NCI-H2196 (cell line): ENCODE measurements around the gene MIEF2.
"Not testable (repeated sequence)": the region's sequence is repeated elsewhere in the genome, so short reads cannot be mapped to it uniquely, and the experiment has no call there.

Experiments
- DNase-seq: peaks from one replicate; lab custom pipeline; 2025; ENCODE audit not compliant: unreplicated experiment; lab: John Stamatoyannopoulos, UW

Gene MIEF2, protein sequence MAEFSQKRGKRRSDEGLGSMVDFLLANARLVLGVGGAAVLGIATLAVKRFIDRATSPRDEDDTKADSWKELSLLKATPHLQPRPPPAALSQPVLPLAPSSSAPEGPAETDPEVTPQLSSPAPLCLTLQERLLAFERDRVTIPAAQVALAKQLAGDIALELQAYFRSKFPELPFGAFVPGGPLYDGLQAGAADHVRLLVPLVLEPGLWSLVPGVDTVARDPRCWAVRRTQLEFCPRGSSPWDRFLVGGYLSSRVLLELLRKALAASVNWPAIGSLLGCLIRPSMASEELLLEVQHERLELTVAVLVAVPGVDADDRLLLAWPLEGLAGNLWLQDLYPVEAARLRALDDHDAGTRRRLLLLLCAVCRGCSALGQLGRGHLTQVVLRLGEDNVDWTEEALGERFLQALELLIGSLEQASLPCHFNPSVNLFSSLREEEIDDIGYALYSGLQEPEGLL

DNA sequence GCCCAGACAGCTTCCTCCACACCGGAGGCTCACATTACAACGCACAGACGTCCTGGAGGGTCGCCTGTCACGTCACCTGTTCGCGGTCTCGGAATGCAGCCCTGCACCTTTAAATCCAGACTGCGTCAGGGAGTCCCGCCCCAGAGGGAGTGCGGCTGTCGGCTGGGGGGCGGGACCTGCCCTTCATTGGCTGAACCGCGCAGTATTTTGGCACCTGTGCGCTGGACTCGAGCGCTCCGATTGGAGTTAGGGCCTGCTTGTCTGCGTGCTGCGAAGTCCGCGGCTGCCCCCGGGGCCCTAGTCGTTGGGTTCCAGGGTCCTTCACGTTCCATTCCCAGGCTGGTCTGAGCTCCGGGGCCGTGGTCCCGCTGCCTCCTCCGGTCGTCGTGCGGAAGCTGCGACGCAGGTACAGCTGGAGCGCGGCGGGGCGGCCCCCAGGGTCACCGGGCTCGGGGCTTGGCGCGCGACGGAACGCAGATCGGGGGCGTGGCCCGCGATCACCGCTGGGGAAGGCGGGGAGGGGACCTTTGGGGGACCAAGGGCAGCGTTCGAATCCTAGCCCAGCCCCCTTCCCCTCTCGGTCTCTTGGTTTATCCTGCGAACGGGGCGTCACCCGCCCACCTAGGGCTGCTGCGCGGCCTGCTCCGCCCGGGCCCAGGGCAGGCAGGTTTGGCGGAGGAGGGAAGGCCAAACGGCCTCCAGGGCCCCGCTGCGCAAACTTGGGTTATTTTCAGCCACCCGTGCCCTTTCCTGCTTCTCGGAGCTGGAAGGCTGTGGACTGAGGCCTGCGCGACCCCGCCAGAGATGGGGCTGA, at the start of gene MIEF2:
TSS of gene MIEF2 (plus strand) at position 331 of the 814 bp plus-strand sequence. CDS start 2,059 bp downstream, outside the sequence.
- DNase-seq, result peak; percentile 77

DNA sequence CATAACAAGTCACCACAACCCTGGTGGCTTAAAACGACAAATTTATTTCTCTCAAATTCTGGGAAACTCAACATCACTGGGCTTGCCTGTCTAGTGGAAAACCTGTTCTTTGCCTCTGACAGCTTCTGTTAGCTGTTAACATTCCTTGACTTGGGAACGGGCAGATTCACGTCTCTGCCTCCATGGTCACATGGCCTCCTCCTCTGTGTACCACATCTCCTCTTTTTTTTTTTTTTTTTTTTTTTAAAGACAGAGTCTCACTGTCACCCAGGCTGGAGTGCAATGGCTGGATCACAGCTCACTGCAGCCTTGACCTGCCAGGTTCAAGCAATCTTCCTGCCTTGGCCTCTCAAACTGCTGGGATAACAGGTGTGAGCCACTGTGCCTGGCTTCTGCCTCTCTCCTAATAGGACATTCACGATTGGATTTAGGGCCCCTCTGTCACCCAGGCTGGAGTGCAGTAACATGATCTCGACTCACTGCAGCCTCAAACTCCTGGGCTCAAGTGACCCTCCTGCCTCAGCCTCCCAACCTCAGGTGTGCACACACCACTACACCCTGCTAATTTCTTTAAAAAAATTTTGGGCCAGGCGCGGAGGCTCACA, 46.7 kb upstream of the MIEF2 start:
- DNase-seq, result no peak

DNA sequence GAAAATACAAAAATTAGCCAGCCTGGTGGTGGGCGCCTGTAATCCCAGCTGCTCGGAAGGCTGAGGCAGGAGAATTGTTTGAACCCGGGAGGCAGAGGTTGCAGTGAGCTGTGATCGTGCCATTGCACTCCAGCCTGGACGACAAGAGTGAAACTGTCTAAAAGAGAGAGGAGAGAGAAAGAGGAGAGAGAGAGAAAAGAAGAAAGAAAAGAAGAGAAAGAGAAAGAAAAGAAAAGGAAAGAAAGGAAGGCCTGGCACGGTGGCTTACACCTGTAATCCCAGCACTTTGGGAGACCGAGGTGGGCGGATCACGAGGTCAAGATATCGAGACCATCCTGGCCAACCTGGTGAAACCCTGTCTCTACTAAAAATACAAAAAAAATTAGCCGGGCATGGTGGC, 43.6 kb upstream of the MIEF2 start:
- not testable (repeated sequence) for DNase-seq

DNA sequence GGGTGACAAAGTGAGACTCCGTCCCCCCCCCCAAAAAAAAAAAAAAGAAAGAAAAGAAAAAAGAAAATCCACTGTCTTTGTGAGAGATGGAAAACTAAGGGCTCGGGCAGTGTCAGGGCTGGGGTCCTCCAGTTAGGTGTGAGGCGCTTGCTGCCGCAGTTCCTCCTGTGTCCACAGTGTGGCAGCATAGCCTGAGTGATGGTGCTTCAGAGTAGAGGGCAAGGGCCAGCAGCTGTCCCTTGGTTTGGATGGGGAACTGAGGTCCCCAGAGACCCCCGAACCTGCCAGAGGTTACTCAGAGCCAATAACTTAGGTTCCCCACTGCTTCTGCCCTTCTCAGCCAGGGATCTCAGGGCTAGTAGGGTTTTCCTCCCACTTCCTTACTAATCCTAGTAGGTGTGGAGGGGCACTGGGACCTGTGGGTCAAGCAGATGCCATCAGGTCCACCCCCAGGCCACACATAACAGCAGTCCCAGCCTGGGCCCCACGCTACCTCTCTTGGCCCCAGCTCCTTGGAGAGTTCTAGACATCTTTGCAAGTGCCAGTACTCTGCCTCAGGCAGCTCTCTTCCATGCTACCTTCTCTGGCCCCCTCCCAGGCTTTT, 42.9 kb upstream of the MIEF2 start:
- peak; percentile 49 for DNase-seq

DNA sequence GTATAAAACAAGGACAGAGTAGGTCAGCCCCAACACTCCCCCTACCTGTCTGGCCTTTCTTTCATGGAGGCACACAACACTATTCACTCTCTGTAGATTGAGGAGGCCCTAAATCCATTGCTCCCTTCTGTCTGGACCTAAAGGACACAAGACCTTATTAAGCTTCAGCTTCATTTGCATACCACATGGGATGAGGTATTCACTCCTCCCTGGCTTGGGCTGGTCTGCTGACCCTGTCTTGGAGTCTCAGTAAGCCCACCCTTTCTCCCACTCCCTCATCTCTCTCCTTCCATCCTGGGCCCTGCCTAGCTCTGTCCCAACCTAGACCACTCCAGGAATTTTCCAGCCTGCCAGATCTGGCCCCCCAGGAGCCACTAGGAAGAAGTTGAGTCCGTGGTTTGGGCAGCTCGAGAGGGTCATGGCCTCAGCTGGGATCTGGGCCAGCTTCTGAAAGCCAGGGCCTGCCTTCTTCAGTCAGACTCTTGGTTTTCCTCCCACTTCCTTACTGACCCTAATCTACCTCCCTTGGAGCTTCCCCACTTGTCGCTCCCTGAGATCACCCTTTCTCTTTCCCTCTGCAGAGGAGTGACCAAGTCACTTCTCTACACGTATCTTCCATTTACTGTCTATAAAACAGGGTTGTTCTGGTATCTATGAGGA, 41.6 kb upstream of the MIEF2 start:
- DNase-seq, result no peak

DNA sequence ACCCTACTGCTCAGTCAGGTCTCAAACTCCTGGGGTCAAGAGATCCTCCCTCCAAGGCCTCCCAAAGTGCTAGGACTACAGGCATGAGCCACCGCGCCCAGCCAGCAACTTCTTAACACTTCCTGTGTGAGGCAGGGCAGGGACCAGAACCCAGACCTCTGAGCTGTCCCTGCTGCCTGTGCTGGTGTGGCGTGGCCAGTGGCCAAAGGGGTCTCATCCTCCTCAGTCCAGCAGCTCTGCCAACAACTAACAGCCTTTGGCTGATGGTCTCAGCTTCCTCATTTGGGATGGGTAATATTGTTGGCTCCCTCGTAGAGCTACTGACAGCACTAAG, 36.4 kb upstream of the MIEF2 start:
- no peak for DNase-seq

DNA sequence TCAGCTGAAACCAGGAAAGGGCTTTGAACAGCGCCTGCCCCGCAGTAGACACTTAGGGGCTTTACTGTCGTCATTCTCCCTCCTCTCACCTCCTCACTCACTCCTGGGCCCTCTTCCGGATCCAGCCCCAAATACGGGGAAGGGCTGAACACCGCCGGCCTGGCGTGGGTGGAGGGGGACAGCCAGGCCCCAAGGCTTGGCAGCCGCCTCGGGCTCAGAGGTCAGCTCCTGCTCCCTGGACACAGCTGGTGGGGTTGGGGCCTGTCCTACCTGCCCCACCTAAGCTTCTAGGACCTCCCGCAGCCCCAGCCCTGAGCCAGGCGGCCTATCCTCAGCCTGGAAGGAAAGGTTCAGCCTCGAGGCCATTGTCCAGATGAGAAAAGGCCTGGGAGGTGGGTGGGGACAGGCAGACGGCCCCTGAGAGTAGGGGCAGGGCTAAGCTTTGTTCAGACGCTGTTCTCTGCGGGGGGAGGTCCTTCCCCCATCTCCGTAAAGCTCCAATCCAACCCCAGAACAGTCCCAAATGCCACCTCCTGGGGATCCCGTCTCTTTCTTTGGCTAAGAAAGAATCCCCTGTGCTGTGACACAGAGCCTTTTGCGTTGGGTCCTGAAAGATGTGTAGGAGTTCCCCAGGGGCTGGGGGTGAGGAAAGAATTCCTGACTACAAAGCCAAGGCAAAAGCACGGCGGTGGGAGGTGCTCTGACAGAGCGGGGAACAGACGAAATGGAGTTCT, 35.9 kb upstream of the MIEF2 start:
- DNase-seq, result no peak

DNA sequence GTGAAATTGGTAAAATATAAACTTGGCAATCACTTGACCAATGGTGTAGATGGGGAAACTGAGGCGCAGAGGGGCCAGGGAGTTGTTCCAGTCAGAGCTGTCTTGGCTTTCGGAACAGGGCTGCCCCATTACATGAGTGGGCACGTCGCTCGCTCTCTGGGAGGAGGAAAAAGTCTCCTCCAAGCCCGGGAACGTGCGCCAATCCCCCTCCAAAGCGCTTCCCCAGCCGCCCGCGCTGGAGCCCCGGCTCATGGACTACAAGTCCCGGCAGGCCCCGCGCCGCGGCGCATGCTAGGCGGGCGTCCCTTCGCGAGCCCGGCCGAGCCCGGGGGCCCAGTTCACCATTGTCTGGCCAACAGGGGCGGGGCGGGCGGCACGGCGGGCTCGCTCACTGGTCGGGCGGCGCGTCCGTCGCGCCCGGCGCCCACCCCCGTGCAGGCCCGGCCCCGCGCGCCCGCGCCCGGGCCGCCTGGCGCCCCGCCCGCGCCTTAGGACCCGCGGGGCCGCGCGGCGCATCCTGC, 35.3 kb upstream of the MIEF2 start, which contains the start of gene LLGL1:
TSS of gene LLGL1 (plus strand) at position 515 of the 521 bp plus-strand sequence. CDS start 48 bp downstream, outside the sequence.
- DNase-seq, result peak; percentile 84

DNA sequence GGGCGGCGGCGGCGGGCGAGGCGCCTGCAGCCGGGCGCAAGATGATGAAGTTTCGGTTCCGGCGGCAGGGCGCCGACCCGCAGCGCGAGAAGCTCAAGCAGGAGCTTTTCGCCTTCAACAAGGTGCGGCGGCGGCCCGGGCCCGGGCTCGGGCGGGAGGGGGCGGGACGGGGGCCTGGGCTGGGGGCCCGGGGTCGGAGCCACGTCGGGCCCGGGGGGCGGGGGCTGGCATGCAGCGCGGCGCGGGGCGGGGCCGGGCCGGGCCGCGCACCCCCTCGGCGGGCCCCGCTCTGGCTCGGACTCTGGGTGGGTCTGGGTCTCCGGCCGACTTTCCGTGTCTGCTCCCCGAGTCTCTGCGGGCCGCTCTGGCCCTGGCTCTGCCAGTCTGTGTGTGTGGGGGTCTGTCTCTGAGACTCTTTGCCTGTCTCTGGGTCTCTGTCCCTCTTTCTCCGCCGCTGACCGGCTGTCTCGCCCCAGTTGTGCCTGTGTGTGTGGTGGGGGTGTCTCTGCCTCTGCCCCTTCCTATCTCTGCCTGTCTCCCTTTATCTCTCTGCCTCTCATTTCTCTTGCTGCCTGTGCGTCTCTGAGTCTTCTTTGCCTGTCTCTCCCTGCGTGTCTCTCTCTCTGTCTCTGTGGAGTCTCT, 34.7 kb upstream of the MIEF2 start:
- no peak for DNase-seq

DNA sequence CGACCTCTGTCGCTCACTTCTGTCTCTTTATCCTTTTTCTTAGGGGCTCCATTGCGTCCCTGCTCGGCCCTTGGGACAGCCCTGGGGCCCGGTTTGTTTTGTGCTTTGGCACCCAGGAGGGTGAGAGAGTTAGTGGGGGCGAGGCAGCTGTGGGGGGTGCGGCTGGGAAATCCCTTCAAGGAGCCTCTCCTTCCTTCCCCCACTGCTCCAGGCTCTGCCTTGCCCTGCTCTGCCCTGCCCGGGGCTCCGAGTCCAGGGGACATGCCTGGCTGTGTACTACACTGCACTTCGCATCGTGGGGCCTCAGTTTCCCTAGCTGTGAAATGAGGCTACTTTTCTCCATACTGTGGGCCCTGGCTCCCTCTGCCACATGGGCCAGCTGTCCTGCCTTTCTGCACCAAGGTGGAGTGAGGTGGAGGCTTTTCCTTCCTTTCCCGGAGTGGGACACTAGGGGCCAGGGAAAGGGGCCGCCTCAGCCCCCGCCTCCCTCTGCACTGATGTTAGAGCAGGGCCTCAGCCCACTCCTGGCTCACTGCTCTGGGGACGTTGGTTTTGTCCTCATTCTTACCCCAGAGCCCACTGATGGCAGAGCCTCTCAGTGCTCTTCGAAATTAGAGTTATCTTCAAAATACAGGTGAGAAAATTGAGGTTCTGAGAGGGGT, 34.0 kb upstream of the MIEF2 start:
- DNase-seq, result no peak

DNA sequence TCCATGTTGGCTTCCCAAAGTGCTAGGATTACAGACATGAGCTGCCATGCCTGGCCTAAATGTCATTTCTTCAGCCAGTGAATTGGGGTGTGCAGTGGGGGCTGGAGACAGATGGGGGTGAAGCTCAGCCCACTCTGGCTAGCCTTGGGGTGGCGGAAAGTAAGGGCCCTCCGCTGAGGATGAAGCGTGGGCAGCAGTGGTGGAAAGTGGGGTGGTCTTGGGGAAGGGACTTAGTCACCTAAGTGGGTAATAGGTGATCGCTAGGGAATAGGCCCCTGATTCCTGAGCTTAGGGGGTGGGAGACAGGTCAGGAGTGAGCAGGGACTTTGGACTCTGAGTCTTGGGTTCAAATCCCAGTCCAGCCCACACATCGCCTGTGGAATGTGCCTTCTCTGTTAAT, 32.8 kb upstream of the MIEF2 start:
- no peak for DNase-seq

DNA sequence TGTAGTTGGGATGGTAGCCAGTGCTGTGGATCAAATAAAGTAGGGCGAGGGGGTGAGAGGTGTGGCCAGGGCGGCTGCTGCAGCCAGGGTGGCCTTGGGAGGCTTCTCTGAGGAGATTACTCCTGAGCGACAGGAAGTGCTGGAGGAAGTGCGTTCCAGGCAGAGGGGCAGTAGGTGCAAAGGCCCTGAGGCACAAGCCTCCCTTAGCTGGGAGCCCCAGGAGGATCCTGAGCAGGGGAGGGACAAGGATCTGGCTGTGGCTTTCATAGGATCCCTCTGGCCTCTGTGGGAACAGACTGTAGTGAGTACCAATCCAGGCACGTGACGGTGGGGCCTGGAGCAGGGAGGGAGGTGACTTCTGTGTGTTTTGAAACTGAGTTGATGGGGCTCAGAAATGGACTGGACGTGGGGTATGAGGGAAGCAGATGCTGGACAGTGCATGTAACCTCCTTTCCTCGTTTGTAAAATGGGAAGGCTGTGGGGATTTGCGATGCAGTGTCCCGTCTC, 32.2 kb upstream of the MIEF2 start:
- no peak for DNase-seq

DNA sequence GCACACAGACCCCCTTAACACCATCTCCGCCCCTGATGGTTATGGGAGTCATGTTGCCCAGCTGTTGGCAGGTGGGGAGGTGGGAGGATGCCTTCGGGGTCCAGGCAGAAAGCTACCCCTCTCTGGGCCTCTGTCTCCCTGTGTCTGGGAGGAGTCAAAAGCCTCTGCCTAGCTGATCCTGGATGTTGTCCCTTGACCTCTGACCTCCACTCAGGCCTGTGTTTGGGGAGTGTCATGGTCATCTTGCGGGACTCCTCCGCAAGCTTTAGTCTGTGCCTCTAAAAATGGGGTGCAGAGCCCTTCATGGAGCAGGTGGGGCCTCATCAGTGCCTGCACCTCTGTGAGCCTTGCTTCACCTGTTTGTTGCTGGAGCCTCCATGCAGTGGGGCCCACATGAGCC, 31.2 kb upstream of the MIEF2 start:
- DNase-seq, result no peak

DNA sequence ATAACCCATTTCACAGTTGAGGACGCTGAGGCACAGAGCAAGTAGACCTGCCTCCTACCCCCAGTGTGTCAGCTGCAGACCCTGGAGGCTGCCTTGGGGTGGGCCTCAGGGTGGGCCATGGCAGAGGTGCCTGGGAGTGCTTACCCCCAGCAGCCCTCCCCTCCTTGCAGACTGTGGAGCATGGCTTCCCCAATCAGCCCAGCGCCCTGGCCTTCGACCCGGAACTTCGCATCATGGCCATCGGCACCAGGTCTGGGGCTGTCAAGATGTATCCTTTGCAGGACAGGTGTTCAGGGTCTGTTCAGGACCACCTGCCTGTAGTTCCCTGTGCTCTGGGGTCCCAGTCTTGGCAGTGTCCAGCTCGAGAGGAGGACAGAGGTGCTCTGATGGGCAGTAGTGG, 30.7 kb upstream of the MIEF2 start:
- DNase-seq, result no peak

DNA sequence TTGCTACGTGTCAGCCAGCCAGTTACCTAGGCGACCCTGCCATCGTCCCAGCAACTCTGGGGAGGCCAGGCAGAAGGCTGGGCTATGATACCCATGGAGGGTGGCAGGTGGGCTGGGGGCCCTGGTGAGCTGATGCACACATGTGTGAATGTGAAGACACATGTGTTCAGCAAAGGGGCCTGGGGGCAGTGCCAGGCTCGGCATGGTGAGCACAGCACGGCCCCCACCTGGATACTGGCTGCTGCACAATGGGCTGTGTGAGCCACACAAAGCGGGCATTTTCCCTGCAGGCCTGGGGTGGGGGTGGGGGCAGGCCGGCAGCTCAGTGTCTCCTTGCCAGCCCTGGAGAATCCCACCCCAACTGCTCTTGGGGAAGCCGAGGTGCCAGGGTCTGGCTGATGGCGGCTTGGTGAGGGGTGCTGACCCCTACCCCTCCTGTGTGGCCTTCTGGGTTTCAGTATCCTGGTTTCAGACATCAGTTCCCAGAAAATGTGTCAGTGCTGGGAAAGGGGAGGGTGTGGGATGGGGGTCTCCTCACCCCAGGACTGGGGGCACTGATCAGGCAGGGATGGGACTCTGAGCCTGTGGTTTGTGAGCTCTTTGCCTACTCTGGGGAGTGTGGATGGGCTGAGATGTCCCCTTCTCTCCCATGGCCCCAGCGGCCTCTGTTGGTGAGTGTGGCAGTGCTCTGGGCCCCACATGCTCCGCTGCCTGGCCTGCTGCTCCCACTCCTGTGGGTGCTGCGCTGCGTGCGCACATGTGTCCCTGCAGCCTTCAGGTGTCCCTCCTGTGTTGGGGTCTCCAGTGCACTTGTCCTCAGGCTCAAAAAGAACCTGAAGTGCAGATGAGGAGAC, 29.9 kb upstream of the MIEF2 start:
- DNase-seq, result no peak

DNA sequence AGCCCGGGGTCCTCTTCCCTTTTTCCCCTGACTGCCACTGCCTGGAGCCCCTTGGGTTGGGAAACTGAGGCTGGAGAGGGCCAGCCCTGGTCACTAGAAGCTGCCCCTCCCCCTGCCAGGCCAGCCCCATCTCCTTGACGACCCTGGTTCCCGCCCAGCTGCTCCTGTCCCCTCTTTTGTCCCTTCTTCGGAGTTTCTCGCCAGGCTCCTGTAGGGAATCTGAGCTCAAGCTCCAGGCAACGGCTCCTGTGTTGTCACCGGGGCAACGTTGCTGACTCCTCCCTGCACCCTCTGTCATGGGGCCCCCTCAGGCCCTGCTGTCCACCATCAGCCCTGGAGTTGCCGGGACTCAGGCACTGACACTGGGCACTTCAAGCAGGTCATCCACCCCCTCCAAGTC, 29.3 kb upstream of the MIEF2 start:
- no peak for DNase-seq

DNA sequence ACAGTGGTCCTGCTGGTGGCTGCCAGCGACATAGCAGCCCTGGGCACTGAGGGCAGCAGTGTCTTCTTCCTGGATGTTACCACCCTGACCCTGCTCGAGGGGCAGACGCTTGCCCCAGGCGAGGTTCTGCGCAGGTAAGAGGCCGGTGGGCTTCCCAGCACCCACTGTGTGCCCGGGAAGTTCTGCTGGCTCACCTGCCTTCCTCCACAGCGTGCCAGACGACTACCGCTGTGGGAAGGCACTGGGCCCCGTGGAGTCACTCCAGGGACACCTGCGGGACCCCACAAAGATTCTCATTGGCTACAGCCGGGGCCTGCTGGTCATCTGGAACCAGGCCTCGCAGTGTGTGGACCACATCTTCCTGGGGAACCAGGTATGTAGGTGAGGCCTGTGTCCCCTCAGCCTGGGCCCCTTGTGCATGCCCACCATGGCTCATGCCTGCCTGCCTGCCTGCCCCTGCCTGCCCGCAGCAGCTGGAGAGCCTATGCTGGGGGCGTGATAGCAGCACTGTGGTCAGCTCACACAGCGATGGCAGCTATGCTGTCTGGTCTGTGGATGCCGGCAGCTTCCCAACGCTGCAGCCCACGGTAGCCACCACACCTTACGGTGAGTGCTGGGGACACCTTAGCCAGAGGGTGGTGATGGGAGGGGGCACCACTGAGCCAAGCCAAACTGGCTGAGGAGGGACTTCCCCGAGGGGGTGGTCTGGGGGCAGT, 26.5 kb upstream of the MIEF2 start:
- no peak for DNase-seq
